ENCODE results near the gene TTBK1.
"Not testable (repeated sequence)": the region's sequence is repeated elsewhere in the genome, so short reads cannot be mapped to it uniquely, and the experiment has no call there.

TTBK1 gene

GRCh38 chr6:43287717-43288679 is 44.7 kb downstream of the TTBK1 start:
- no peak for DNase-seq (ENCODE audit: low read depth, low spot score)

DNA sequence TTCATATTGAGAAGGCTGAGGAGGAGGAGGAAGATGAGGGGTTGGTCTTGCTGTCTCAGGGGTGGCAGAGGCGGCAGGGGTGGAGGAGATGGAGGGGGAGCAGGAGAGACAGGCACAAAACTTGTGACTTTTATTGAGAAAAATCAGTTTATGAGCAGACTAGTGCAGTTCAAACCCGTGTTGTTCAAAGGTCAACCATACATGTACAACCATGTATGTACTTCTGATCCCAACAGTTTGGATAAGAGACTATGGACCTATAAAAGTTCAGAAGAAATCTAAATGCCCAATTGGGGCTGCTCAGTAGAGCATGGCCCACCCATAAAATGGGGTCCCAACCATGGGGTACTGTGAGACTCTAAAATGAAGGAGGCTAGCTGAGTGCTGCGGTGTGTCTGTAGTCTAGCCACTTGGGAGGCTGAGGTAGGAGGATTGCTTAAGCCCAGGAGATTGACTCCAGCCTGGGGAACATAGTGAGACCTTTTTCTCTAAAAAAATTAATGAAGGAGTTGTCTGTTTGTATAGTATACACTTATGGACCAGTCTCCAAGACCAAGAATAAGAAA is 47.1 kb downstream of the TTBK1 start:
- no peak for DNase-seq (ENCODE audit: low read depth, low spot score)

- no peak for DNase-seq (ENCODE audit: low read depth, low spot score)
Observed at GRCh38 chr6:43290905-43291355, 47.6 kb downstream of the TTBK1 start.

DNA sequence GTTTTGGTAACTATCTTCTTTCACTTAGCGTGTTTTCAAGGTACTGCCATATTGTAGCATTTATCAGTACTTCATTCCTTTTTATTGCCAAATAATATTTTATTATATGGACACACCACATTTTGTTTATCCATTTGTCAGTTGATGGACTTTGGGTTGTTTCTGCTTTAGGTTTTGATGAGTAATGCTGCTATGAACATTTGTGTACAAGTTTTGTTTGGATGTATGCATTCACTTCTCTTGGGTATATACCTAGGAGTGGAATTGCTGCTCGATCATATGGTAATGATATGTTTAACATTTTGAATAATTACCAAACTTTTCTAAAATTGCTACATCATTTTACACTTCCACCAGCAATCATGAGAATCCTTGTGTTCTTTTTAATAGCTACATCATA is 48.4 kb downstream of the TTBK1 start:
- DNase-seq (ENCODE audit: low read depth, low spot score), result no peak

GRCh38 chr6:43292341-43292740 is 49.1 kb downstream of the TTBK1 start:
- no peak for DNase-seq (ENCODE audit: low read depth, low spot score)

DNA sequence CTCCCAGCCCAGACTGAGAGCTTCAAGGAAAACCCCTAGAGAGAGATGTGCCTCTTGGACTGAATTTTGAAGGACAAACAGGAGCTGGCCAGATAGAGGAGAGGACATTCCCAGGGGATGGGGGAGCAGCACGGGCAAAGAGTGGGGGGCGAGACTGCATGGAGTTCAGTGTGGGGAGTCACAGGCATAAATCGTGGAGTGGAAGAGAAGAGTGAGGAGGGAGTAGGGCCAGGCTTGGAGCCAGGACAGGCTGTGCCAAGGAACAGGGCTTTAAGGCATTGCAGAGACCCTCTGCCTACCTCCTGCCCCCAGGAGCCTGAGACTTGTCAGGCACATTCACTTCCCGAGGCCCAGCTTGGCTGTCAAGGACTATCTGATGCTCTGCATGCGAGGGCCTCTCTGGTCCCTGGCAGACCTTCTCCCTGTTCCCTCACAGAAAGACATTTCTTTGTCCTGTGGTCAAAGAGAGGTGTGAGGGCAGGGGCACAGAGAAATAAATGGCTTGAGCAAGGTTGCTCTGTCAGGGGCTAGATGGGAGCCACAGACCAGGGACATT is 49.6 kb downstream of the TTBK1 start:
- no peak for DNase-seq (ENCODE audit: low read depth, low spot score)

GRCh38 chr6:43293698-43294097 is 50.4 kb downstream of the TTBK1 start:
- no peak for DNase-seq (ENCODE audit: low read depth, low spot score)

GRCh38 chr6:43294536-43294935 is 51.3 kb downstream of the TTBK1 start:
- DNase-seq (ENCODE audit: low read depth, low spot score), result no peak

GRCh38 chr6:43295456-43295855 is 52.2 kb downstream of the TTBK1 start:
- DNase-seq (ENCODE audit: low read depth, low spot score), result no peak

DNA sequence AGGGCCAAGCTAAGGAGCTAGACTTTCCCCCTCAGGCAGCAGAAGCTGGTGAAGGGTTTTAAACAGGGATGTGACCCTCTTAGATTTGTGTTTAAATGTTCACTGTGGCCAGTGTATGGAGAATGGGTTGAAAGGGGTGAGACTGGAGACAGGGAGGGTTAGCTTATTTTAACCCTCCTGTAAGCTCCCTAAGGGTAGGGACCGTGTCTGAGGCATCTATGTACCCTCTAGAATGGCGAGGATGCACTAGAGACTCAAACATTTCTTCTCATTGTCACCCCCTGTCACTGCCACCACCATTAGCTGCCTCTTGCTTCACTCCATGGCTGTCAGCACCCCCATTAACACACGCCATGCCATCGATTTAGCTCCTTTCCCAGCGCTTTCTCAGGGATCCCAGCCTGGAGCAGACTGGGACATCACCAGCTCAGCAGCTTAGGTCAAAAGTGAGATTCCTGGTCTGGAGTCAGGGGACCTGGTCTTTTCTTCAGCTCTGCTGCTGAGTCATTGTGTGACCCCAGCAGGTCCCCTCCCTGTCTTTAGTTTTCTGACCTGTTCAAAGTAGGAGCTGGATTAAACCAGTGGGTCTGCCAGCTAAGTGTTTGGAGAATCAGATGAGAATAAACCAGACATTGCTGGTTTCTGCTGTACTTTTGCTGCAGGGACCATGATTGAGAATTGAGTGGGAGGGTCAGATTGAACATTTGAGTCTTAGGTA is 53.7 kb downstream of the TTBK1 start:
- no peak for DNase-seq (ENCODE audit: low read depth, low spot score)

DNA sequence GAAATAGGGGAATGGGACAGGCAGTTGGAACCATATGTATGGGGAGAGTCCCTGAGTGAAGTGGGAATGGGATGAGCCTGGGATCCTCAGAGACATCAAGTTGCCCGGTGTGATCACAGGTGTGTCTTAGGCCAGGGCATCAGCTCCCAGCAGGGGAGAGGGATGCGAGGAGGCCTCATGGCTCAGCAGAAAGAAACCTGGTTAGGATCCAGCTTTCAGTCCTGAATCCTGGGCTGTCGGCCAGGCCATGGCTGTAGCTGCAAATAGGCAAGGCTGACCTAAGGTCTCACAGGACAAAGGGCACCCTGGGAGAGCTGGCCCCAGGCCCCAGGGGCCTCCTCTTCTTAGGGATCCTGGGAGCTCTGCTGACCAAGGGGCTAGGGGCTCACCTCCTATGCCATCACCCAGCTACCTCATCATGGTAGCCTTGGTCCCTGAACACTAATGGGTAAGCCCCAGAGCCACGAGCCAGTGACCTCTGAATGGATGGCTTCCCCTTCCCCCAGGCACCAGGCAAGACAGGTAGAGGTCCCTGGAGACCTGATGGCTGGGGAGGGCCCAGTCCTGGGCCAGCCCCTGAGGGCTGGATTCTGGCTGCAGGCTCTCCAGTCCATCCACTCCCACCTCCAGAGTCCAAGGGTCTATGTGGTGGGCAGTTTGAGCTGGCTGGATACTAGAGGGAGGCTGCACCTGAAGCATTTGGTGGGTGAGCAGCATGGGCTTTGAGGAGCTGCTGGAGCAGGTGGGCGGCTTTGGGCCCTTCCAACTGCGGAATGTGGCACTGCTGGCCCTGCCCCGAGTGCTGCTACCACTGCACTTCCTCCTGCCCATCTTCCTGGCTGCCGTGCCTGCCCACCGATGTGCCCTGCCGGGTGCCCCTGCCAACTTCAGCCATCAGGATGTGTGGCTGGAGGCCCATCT is 54.6 kb downstream of the TTBK1 start, which contains the start of gene SLC22A7:
Gene SLC22A7 (plus strand): TSS at position 617 of the 921 bp plus-strand sequence. CDS start 99 bp downstream, at position 716.
- DNase-seq (ENCODE audit: low read depth, low spot score), result no peak

GRCh38 chr6:43298565-43299337 is 55.5 kb downstream of the TTBK1 start:
- DNase-seq (ENCODE audit: low read depth, low spot score), result no peak

DNA sequence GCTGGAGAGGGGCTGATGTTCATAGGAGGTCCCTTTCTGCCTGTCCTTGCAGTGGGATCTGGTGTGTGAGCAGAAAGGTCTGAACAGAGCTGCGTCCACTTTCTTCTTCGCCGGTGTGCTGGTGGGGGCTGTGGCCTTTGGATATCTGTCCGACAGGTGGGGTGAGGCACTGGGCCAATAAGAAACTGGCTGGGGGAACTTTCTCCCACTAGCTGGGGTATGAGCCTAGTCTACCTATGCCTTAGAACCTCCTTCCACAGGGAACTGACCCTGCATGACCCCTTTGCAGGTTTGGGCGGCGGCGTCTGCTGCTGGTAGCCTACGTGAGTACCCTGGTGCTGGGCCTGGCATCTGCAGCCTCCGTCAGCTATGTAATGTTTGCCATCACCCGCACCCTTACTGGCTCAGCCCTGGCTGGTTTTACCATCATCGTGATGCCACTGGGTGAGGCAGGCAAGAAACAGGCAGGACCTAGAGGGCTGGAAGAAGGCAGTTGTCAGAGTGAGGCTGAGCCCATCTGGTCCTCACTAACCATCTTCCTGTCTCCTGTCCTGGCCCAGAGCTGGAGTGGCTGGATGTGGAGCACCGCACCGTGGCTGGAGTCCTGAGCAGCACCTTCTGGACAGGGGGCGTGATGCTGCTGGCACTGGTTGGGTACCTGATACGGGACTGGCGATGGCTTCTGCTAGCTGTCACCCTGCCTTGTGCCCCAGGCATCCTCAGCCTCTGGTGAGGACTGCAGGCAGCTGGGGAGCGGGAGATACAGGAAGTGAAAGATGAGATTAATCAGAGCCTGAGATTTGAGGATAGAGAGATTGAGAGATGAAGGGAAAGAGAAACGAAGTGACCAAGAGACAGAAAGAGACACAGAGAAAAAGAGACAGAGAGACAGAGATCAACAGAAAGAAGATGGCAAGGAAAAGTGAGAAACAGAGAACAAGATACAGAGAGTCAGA is 56.3 kb downstream of the TTBK1 start:
- DNase-seq (ENCODE audit: low read depth, low spot score), result no peak

DNA sequence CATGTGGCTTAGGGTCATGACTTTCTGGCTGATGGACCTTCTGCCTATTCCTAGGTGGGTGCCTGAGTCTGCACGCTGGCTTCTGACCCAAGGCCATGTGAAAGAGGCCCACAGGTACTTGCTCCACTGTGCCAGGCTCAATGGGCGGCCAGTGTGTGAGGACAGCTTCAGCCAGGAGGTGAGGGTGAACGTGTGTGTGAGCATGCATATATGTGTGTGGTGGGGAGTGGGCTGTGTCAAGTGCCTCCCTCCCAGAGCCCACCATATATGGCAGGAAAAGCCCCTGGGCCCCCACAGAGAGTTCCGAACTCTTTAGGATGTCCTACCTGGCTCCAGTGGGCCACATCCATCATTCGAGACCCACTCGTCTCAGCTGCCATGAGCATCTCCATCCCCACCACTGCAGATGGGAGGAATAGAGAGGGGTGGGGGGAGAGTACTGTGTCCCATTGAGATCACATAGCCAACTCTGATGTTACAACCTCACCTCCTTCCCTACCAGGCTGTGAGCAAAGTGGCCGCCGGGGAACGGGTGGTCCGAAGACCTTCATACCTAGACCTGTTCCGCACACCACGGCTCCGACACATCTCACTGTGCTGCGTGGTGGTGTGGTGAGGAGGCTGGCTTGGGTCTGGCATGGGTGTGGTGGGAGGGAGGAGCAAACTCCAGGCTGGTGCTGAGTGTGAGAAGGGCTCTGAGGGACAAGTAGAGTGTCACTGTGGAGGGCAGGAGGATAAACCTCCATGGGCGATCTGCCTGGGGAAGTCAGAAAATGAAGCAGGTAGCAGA is 58.0 kb downstream of the TTBK1 start:
- DNase-seq (ENCODE audit: low read depth, low spot score), result no peak

DNA sequence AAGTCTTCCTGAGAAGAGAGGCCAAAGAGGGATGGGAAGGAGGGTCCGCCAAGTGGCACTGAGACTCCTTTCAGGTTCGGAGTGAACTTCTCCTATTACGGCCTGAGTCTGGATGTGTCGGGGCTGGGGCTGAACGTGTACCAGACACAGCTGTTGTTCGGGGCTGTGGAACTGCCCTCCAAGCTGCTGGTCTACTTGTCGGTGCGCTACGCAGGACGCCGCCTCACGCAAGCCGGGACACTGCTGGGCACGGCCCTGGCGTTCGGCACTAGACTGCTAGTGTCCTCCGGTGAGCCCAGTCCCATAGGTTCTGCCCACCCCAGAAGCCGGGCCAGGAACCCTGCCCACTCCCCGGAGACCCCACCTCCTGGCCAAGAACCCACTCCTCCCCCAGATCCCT is 58.8 kb downstream of the TTBK1 start:
- DNase-seq (ENCODE audit: low read depth, low spot score), result no peak

DNA sequence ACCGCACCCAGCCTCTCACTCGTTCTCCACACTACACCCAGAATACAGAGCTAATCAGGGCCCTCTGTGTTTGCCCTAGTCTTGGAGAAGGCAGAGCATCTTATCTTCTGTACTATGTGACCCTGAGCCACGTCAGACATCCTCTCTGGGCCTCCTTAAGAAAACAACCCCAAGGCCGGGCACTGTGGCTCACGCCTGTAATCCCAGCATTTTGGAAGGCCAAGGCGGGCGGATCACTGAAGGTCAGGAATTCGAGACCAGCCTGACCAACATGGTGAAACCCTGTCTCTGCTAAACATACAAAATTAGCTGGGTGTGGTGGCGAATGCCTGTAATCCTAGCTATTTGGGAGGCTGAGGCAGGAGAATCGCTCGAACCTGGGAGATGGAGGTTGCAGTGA is 59.7 kb downstream of the TTBK1 start:
- DNase-seq (ENCODE audit: low read depth, low spot score), result not testable (repeated sequence)

GRCh38 chr6:43303751-43304331 is 60.6 kb downstream of the TTBK1 start:
- no peak for DNase-seq (ENCODE audit: low read depth, low spot score)

DNA sequence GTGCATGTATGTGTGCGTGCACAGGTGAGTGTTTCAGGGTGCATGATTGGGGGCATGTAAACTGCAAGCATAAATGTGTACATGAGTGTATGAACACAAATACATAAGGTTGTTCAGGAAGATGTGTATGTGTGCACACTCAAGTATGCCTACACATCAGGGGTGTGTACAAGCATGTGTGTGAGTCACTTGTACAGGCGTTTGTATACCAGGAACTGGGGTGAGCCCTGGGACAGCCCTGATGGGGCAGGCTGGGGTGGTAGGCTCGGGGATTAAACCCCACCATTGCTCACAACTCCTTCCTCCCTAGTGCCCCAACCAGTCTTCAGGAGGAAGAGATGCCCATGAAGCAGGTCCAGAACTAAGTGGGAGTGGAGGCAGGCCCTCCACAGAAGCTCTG is 61.1 kb downstream of the TTBK1 start:
- DNase-seq (ENCODE audit: low read depth, low spot score), result no peak
